Choroid plexus epithelial cell (primary cell): ENCODE data around the gene MAP2K5.
A peak's percentile ranks its signal among the peaks of the same experiment; 100 is the strongest.

ENCODE experiments used
- DNase-seq: peaks from one replicate; pipeline ENCODE4 v3.0.0-alpha.2; 2010; ENCODE audit warnings: low read depth
- H3K4me3 ChIP-seq: 2 replicates; pipeline ENCODE4 v1.5.1; 2011; ENCODE audit warnings: low read depth, mild to moderate bottlenecking, control low read depth, low read length, moderate library complexity
- CTCF ChIP-seq: conservative IDR thresholded peaks from 2 replicates; pipeline ENCODE4 v1.5.1; 2011; ENCODE audit warnings: low read depth, mild to moderate bottlenecking, control low read depth, inconsistent platforms, low read length, moderate library complexity

The MAP2K5 gene

GRCh38 chr15:67834581-67835296, 292.2 kb downstream of the MAP2K5 start:
- DNase-seq = no peak
- peak overlapping the region; percentile 22 for H3K4me3 ChIP-seq
- TF ChIP-seq CTCF = no peak

- no peak for DNase-seq
- TF ChIP-seq CTCF = no peak
- peak overlapping the region; percentile 34 for H3K4me3 ChIP-seq
Observed at GRCh38 chr15:67835297-67836133, 293.0 kb downstream of the MAP2K5 start.

GRCh38 chr15:67836134-67836455, 293.6 kb downstream of the MAP2K5 start:
- DNase-seq = no peak
- peak overlapping the region; percentile 34 for H3K4me3 ChIP-seq
- TF ChIP-seq CTCF = no peak

GRCh38 chr15:67836477-67836876, 294.0 kb downstream of the MAP2K5 start:
- DNase-seq = peak; percentile 58

GRCh38 chr15:67836955-67837354, 294.5 kb downstream of the MAP2K5 start:
- no peak overlapping the region for H3K4me3 ChIP-seq
- no peak for TF ChIP-seq CTCF
- DNase-seq = no peak

More at GRCh38 chr15:67836477-67836876, 294.0 kb downstream of the MAP2K5 start:
- peak; percentile 77 for TF ChIP-seq CTCF
- H3K4me3 ChIP-seq = no peak overlapping the region

GRCh38 chr15:67838789-67839332, 296.4 kb downstream of the MAP2K5 start:
- DNase-seq = peak; percentile 57
- H3K4me3 ChIP-seq = peak overlapping the region; percentile 40
- no peak for TF ChIP-seq CTCF
